NCI-H1417 treated with DMSO at 0.1 percent for 48 hours (cell line): ENCODE measurements around the gene VPS13A.
"Not testable (repeated sequence)": the region's sequence is repeated elsewhere in the genome, so short reads cannot be mapped to it uniquely, and the experiment has no call there.

Experiments used
- DNase-seq: peaks from one replicate; lab custom pipeline; 2025; lab: John Stamatoyannopoulos, UW

The VPS13A gene

DNA sequence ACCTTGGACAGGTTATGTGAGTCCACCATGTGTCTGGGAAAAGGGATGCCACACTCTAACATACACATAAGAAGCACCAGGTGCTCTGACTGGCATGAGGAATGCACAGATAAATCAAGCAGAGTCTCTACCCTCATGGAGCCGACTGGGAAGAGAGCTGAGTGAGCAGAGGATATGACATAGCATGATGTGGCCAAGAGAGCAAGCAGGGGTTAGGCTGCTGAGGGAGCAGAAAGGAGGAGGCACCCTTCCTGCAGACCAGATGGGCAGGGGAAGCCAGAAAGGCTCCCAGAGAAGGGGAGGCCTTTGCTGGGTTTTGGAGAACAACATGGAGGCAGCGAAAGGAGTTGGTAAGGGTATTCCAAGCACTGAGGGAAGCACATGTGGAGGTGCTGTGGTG, 247.7 kb downstream of the VPS13A start:
- DNase-seq = no peak

DNA sequence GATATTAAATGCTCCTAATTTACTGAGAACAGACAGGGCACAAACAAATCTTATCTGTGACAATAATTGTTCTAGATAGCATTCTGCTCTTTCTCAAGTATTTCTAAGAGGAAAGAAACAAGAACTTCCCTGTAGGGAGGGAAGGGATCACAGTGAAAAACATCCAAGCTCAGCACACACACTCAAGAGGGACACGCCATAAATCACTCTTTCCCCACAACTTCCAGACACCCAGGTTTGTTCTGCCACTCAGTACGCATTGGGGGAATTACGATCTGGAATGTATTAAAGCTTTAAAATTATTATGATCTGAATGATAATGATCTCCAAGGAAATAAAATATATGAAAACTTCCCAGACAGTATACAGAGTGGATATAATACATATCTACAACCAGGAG, 249.4 kb downstream of the VPS13A start:
- no peak for DNase-seq

DNA sequence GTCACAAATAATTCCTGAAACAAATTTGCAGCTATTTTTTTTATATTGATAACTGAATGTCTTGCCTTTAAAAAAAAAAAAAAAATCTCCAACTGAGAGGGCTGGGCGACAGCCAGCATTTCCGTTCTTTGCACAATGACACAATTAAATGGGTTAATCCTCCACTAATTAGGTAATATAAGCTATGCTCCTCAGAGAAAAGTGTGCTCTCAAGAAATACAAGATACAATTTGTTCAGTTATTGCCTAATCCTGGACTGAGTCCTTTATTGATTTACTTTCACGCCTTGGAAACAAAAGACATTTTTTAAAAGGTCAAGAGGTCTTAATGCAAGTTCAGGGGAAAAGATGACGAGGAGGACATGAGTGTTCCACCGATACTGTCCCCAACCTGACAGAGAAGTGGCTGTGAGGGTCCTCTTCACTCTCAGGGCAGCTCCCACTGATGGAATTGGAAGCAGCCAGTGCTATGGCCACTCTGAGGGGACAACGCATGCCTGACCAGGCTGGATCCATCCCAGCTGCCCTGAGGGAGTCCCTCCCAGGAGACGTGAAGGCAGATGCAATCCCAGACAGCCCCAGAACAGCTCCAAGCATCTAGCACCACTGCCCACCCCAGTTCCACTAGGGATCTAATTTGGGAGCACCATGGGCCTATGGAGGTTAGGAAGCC, 250.1 kb downstream of the VPS13A start:
- no peak for DNase-seq

DNA sequence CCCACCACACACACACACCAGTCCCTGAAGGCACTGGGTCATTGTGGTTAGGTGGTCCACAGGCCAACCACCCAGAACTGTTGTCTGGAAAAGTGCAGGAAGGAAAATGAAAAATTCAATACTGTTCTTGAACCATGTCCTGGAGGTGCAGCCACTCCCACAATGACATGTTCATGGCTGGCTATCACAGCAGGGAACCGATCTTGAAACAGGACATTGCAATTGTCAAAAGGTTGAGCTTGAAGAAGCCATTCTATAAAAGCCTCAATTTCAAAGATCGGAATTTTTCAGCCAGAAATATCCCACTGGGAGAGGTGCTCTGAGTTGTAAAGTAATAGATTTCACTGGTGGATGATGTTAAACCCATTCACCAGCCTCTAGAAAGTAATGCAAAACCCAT, 252.6 kb downstream of the VPS13A start:
- DNase-seq = no peak

DNA sequence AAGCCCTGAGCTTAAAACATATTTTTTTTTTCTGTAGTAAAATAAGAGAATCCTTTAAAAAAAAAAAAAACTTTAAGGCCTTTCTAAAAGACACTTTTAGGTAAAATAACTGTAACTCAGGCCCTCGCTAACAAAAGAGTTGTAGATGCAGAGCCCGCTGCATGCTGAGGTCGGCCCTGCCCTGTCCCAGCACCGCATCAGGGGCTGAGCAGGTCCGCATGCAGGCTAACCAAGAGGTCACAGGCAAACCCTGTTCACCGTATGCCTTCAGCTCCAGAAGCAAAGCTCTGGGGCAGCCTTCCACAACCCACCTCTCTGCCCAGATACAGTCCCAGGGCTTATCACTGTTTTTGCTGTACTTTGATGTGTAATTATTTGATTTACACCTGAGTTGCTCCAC, 254.7 kb downstream of the VPS13A start:
- DNase-seq = no peak

DNA sequence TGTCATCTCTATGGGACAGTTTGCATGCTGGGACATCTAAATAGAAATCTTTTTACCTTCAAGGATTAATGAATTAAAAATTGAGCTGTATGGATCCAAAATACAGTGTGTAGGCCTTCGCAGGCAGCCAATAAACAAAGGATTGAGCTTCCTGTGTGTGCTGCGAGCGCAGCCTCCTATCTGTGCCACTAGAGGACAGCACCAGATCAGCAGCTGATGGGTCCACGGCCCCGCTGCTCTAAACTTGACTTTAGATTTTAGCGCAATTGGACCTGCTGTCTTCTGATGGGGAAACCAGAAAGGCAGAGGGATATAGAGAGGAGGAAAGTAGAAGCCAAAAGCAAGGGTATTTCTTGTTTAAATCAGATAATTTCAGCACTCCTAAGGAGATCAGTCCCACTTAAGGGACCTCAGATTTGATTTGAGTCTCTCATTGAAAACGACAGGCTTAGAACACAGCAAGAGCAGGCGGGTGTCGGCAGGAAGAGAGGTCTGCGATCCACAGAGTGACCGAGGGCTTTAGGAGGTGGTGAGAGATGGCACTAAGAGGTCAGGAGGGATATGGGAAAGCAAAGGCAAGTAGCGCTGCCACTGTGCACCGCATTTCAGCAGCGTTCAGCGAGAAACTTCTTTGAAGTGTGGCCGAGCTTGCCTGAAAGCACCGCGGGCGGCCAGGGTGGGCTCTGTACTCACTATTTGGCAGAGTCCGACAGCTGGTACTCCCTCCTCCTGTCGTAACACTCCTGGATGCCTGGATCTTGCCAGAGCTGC, 256.5 kb downstream of the VPS13A start:
- DNase-seq = no peak

DNA sequence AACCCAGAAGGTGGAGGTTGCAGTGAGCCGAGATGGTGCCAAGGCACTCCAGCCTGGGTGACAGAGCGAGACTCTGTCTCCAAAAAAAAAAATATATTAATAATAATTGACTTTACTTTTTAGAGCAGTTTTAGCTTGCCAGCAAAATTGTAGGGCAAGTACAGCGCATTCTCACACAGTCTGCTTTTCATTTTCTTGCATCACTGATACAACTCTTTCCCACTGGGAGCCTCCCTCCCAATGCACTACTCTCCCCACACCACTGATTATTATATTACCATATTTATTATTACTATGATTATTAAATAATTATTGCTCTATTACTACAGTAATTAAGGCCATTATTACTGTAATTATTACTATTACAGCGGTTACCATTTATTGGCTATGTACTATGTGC, 257.9 kb downstream of the VPS13A start:
- no peak for DNase-seq

DNA sequence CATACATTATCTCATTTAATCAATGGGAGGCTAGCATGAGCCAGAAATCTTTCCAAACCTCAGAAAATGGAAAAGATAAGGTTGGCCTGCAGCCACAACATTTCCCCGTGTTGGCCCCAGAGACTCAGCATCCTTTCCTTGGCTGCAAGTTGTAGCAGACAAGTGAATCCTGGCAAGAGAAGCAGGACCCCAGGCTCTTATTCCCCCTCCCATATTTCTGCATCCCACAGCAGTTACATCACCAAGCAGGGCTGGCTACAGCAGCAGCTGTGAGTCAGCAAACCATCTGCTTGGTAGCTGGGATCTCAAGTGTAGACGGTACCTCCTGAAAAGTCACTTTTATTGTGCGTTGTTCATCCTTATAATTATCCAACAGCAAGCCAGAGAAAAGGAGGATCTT, 258.4 kb downstream of the VPS13A start:
- no peak for DNase-seq

DNA sequence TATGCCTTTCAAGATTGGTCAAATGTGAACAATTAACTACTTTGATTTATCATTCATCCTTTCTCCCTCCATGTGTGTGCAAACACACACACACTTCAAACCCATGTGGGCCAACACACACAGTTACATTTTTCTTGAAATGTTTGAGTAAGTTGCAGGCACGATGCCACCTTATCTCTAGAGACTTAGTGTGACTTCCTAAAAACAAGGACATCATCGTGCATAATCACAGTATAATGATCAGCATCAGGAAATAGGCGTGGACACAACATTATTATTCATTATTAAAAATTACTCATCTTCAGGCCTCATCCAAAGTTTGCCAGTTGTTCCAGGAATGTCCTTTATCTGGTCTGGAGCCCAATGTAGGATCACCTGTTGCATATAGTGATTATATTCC, 261.3 kb downstream of the VPS13A start:
- no peak for DNase-seq

DNA sequence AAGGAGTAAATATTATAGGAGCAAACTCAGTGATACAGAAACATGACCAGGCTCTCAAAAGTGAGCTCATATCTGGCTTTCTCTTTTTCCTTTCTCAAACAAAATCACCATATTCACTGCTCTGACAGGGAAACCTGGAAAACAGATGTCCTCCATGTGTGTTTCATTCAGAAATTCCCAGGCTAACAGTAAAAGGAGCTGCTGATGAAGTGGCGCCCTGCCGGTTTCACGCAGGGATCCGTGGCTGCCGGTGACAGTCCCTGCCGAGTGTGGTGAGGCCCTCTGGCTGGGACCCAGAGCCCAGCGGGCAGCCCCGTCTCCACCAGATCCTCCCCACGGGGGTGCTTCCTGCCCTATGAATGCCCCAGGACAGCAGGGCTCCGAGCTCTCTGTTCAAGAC, 262.7 kb downstream of the VPS13A start:
- peak; percentile 49 for DNase-seq

DNA sequence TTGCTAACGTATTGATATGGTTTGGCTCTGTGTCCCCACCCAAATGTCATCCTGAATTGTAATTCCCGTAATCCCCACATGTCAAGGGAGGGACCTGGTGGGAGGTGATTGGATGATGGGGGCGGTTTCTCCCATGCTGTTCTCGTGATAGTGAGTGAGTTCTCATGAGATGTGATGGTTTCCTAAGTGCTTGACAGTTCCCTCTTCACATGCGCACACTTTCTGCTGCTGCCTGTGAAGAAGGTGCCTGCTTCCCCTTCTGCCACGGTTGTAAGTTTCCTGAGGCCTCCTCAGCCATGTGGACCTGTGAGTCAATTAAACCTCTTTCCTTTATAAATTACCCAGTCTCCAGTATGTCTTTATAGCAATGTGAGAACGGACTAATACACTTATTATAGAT, 263.8 kb downstream of the VPS13A start:
- DNase-seq = not testable (repeated sequence)

DNA sequence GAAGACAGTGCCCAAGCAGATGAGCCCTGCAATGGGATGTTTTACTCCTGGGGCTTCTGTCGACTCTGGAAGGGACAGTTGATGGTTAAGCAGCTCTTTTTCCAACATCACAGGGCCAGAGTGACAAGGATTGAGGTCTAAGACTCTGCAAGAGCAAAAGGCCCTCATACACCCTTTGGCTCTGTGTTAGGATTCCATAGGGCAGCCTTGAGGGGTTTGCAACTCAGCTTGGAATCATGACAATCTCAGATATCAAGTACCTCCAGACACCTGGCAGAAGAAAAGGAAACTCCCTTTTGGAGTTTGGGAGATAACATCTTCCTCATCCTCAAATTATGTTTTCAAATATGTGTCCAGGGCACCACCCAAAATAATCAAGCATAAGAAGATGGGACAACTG, 265.1 kb downstream of the VPS13A start:
- DNase-seq = no peak

DNA sequence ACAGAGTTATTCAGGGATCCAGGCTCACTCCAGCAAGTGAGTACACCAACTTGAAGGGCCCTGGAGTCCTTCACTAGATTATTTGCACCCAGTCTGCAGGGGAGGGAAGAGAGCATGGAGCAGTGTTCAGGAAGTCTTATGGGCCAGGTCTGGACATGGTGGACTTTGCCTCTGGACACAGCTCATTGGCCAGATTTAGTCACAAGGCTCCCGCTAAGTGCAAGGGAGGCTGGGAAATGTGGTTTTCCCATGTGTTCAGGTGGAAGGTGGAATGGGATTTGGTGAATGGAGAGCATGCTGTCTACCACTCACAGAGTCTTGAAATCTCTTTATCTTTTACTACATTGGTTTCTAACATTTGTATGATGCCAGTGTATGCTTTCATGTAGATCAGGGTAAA, 270.3 kb downstream of the VPS13A start:
- no peak for DNase-seq

DNA sequence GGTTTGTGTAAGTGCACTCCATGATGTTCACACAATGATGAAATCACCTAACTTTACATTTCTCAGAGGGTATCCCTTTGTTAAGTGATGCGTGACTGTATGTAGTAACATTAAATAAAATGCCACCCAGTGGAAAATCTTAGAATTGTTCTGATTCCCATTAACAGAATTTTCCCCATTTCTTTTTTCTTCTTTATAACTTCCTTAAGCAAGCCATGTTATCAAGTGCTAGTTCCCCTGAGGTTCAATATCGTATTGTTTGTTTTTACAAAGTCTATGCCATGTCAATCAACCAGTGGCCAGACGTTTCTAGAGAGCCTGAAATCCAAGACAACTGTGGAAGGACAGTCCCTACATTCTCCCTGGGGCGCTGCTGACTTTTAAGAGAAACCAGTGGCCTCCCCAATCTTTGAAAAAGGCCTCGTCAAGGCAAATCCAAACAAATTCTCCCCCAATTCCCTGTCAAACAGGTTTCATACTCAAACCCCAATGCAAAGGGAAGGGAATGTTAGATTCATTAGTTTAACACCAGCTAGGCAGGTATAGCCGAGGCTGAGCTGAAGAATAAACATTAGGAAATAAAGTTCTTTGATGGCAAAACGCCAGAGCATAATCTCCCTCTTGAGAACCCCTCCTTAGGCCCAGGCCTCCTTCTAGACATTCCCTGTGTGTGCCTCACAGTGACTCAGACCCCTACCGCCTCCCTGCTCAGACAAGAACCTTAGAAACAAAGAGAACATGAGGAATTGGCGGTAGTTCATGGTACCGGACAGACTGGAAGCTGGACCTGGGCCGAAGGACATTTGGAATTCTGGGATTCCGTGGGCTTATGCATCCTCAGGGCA, 272.1 kb downstream of the VPS13A start:
- no peak for DNase-seq

DNA sequence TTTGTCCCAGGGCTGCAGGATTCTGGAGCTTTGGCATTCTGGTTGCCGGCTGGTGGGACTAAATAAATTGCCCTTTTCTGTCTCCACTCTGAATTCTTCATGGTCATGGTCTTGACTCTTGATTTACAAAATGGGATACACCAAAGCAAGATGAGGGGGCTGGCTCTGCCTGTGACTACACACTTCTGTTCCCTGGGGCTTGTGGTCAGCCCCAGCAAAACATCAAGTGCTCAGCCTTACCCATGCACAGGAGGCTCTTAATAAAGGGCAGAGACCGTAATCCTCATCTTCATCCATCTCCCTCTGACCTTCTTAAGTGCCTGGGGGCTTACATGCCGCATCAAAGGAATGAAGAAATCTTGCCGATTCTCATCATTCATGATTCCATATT, 272.7 kb downstream of the VPS13A start:
- DNase-seq = no peak

DNA sequence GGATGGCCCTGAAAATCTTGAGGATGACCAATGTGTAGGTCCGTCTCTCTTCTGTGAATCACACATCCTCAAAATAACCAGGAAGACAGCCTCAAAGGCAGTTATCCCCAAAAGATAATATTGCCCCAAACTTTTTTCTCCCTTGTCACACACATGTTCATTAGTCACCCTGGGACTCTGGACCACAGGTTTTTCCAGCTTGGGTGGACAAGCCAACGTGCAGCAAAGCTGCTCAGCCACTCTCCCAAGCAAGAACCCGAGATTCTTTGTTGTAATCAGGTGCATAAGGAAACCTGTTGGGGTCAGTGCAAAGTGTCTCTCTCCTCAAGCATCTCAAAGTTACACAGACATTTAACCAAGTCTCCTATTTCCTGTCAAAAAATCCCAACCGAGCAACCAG, 274.2 kb downstream of the VPS13A start:
- DNase-seq = no peak

DNA sequence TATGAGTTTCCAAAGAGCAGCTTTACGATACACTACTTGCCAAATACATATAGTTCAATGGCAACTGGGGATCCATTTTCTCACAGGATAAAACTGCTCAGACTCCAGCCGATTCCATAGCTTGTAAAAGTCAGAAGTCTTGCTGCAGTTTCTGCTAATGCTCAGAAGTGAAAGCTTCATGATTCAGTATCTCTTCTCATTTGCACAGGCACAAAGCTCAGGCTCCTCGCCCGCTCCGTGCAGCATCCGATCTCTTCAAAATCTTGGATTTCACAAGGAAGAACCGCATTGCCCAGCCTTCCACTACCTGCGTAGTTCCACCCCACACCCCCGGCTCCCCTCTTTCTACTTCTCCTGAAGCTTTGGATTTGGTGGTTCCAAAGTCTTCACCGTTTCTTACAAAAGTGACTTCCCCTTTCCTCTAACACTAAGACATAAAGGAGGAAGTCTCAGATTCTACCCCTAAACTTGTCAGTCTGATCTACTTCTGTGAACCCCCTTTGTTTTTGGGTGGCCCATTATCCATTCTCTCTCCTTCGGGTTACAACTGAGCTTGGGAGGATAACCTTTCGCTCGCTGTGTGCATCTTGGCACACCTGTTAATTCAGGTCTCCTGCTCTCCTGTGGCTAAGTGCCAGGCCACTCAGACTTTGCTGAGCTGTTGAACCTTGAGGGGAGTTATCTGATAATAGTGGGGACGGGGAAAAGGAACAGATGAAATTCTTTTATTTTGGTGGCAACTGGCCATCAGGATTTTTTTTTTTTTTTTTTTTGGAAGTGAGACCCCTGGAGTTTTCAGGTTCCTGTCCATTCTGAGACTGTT, 276.7 kb downstream of the VPS13A start:
- DNase-seq = no peak

DNA sequence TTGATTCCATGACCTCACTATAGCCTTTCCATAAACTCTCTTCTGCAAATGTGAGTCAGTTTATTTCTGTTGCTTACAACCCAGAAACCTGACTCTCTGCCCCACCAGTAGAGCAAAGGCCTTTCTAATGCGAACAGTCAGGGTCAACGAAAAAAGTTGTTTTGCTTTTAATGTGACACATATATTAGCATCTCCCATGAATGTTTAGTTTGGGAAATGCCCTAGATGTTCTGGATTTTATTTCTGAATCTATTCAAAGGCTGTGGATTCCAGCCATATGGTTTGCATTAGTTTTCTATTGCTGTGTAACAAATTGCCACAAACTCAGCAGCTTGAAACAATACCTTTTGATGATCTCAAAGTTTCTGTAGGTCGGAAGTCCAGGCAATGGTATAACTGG, 277.3 kb downstream of the VPS13A start:
- no peak for DNase-seq

DNA sequence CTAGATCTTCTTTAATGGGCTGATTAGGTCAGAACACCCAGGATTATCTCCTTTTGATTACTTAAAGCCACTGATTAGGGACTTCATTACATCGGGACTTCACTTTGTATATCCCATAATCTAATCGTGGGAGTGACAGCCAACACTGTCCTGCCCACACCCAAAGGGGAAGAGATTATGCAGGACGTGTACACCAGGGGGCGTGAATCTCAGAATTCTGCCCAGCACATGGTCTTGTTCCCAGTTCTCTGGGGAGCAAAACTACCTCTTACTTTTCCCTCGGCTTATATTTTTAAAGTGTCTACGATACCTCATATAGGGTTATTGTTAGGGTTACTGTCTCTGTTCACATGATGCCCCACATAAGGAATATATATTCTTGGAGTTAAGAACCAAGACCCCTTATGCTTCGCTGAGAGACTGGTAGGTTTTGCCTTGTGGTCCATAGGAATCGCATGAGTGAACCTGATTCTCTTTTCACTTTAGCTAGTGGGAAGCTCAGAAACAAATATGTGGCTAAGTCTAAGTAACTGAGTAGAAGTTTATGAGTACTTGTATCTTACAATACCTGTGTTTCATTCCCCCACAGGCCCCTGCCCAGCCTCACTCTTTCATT, 278.1 kb downstream of the VPS13A start:
- DNase-seq = no peak

DNA sequence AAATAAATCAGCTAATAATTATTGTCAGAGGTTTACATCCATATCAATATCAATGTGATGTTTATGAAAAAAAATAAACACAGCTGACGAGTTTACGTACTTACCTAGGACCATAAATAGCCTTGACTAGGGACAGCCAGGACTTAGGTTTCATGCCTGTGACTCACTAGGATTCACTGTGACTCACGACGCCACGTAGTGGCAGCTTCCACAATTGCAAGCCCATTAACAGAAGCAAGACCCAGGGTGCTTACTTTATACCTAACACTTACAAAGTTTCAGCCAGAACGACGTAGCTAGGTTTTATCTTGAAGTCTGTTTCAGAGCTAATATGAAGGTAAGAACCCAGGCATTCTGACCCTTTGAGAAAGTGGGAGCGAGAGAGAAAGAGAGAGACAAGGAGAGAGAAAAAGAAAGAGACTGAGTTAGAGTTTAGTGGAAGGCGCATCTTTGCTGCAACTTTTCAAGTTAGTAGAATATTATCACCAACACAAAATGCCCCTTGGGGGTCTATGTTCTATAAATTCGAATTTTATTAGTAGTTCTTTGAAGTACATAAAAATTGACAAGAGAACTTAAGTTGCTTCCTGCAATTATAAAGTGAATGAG, 279.6 kb downstream of the VPS13A start:
- DNase-seq = peak; percentile 40

DNA sequence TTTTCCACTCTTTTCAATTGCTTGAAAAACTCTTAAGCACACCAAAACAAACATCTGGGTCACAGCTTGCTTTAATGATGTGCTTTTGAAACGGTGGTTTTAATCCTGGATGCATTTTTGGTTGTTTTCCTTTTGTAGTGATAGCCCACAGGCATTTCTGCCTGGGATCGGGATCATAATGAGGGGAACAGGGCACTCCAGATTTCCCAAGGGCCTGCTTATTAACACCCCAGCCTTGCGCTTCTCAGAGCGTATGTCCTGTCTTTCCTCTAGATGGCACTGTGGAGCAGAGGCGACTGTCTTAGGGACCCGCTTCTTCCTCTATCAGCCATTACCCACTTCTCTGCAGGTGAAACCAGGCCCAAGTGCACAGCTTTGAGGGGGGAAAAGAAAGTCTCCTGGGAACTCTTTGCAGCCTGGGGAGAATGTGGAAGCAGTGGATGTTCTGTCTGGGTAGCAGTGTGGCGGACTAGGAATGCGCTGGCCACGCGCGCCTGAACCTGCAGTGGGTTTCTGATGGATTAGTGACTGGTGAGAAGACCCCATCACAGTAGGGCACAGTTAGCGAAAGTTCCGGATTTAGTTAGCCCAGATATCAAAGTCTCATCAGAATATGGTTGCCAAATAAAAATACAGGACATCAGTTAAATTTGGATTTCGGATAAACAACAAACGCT, 280.7 kb downstream of the VPS13A start:
- DNase-seq = peak; percentile 35
